Mucosa of descending colon (tissue), 3 donors: ENCODE measurements around the gene AKAP17A. TPM values are rescaled to one million over a fixed set of nuclear protein-coding genes. Genes with fewer than 3 reads are reported as not detected.
"Not testable (repeated sequence)": the region's sequence is repeated elsewhere in the genome, so short reads cannot be mapped to it uniquely, and the experiment has no call there.

Experiments
- ATAC-seq: fragments of 200-7000 bp; cut with Tn5 transposase; one replicate; pipeline ENCODE4 v1.9.1; 2020; ENCODE audit warnings: mild to moderate bottlenecking, moderate library complexity
- DNase-seq, 3 donors: peaks; one replicate each; pipeline ENCODE4 v3.0.0-alpha.2; 2020
- H3K36me3 ChIP-seq: fragments of 200-600 bp; one replicate; pipeline ENCODE4 v1.8.0; 2021; ENCODE audit warnings: low read depth, mild to moderate bottlenecking
- H3K4me1 ChIP-seq: fragments of 200-600 bp; one replicate; pipeline ENCODE4 v1.8.0; 2021; ENCODE audit warnings: low read depth, mild to moderate bottlenecking
- H3K4me3 ChIP-seq: fragments of 200-600 bp; one replicate; pipeline ENCODE4 v1.8.0; 2021; ENCODE audit warnings: mild to moderate bottlenecking
- H3K9me3 ChIP-seq: fragments of 200-600 bp; one replicate; pipeline ENCODE4 v1.8.0; 2021; ENCODE audit warnings: mild to moderate bottlenecking
- CTCF ChIP-seq: fragments of 200-600 bp; IDR thresholded peaks from one replicate; pipeline ENCODE4 v1.8.0; 2022; ENCODE audit warnings: antibody characterized with exemption, mild to moderate bottlenecking
- intact Hi-C, 2 donors: fragments of 100-400 bp; cut with DNase I in 1 of 2; cut with micrococcal nuclease in 1 of 2; formaldehyde crosslinking; loops; one replicate each; pipeline versions ENCODE4 v1.11.0 to v1.11.1; 2022; cut with DNase I, micrococcal nuclease
- total RNA-seq, 3 donors: library from RNA; stranded (reverse); fragmentation: NEBNext Ultra II Directional in 2 of 3; extraction: Animal tissue kit (Norgen Biotek cat#: 25700) in 2 of 3; gene quantifications; one replicate each; pipeline versions ENCODE4 v1.2.1 to v1.2.4, GENCODE V29; 2021 to 2023
- donor health status: DM: no; HTN: no; CAD: no; lungs with moderate emphysema.
- donor health status: DM: no; HTN: no; CAD: no.
- donor health status: DM: no; HTN: yes; CAD: no.

The AKAP17A gene
- total RNA-seq, 3 donors from 2014 or later, result 40.8 to 46.2 (median 42.3) TPM

- Histone ChIP-seq H3K4me3 (no peak overlapping the region), H3K9me3 (no peaks in the 10 kb centered on the region)
- TF ChIP-seq CTCF, result no peak
Measured at GRCh38 chrX:1618689-1619088, 27.3 kb downstream of the AKAP17A start.

GRCh38 chrX:1623691-1624090 lies 32.3 kb downstream of the AKAP17A start:
- H3K9me3 ChIP-seq, result no peaks in the 10 kb centered on the region
- DNase-seq (no peak), ATAC-seq (no peak)
- no peaks in the 10 kb centered on the region for H3K36me3 ChIP-seq
- intact Hi-C loops, result no loop called here
- H3K4me1 ChIP-seq, result no peaks in the 10 kb centered on the region
- no peak for TF ChIP-seq CTCF
- no peak overlapping the region for H3K4me3 ChIP-seq

More at GRCh38 chrX:1618689-1619088, 27.3 kb downstream of the AKAP17A start:
- intact Hi-C loops, result no loop called here
- ATAC-seq (no peak), DNase-seq (no peak)
- Histone ChIP-seq H3K4me1 (no peaks in the 10 kb centered on the region), H3K36me3 (no peaks in the 10 kb centered on the region)

GRCh38 chrX:1624158-1624860 lies 32.9 kb downstream of the AKAP17A start:
- H3K4me3 ChIP-seq, ATAC-seq, H3K9me3 ChIP-seq, H3K4me1 ChIP-seq, intact Hi-C loops, DNase-seq, H3K36me3 ChIP-seq: not testable (repeated sequence)

GRCh38 chrX:1624861-1625215 lies 33.4 kb downstream of the AKAP17A start:
- H3K9me3 ChIP-seq, H3K4me1 ChIP-seq, ATAC-seq, DNase-seq, H3K36me3 ChIP-seq, H3K4me3 ChIP-seq, intact Hi-C loops: not testable (repeated sequence)

- intact Hi-C loops, result no loop called here
- TF ChIP-seq CTCF, result no peak
- DNase-seq (no peak), ATAC-seq (no peak)
- H3K9me3 ChIP-seq, result no peaks in the 10 kb centered on the region
- H3K36me3 ChIP-seq, result no peaks in the 10 kb centered on the region
- H3K4me1 ChIP-seq, result no peaks in the 10 kb centered on the region
- no peak overlapping the region for H3K4me3 ChIP-seq
Measured at GRCh38 chrX:1629244-1629643, 37.8 kb downstream of the AKAP17A start.

GRCh38 chrX:1646009-1646408 lies 54.6 kb downstream of the AKAP17A start:
- Histone ChIP-seq H3K9me3 (peaks cover 10% of the 10 kb centered on the region), H3K4me1 (no peaks in the 10 kb centered on the region), H3K4me3 (no peak overlapping the region), H3K36me3 (no peaks in the 10 kb centered on the region)
- ATAC-seq (no peak), DNase-seq (no peak)
- intact Hi-C loops, result loop anchor here in 1 of 2 donors (10.0 kb wide), 1 partner anchor 949 kb away; no protein-coding TSS in a partner anchor
- TF ChIP-seq CTCF, result no peak
